ENCODE measurements around the gene GPR157. TPM values are rescaled to one million over a fixed set of nuclear protein-coding genes. Genes with fewer than 3 reads are reported as not detected.

GPR157 gene
- total RNA-seq, 4 donors from 2014 or later = 0.59 to 10.7 (median 2.2) TPM

DNA sequence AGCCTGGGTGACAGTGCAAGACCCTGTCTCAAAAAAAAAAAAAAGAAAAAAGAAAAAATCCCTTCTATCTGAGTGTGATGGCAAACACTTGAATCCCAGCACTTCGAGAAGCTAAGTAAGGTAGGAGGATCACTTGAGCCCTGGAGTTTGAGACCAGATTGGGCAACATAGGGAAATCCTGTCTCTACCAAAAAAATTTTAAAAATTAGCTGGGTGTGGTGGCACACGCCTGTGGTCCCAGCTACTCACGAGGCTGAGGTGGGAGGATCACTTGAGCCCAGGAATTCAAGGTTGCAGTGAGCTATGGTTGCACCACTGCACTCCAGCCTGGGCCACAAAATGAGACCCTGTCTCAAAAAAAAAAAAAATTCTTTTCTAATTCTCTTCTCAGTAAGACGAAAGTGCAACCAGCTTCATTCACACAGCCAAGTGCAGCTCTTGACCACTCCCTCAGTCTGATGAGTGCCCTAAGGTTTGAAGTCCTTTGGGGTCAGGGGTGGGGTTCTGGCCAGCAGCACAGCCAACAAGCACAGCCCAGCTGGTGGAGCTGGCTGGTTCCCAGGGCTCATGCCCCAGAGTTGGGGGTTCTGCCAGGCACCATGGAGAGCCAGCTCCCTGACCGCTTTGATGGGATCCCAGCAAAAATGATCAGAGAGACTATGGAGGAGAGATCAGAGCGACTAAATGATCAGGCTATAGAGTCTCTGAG is 67.5 kb downstream of the GPR157 start:
- H3K36me3 ChIP-seq = no peaks in the 10 kb centered on the region
- no peak overlapping the region for H3K27ac ChIP-seq
- intact Hi-C loops (cut with DNase I; ENCODE audit: low total_unique reads) = no loop called here
- H3K4me1 ChIP-seq = no peaks in the 10 kb centered on the region
- no peaks in the 10 kb centered on the region for H3K27me3 ChIP-seq
- no peak overlapping the region for H3K4me3 ChIP-seq
- no peak for DNase-seq
- TF ChIP-seq, protein P1, sequence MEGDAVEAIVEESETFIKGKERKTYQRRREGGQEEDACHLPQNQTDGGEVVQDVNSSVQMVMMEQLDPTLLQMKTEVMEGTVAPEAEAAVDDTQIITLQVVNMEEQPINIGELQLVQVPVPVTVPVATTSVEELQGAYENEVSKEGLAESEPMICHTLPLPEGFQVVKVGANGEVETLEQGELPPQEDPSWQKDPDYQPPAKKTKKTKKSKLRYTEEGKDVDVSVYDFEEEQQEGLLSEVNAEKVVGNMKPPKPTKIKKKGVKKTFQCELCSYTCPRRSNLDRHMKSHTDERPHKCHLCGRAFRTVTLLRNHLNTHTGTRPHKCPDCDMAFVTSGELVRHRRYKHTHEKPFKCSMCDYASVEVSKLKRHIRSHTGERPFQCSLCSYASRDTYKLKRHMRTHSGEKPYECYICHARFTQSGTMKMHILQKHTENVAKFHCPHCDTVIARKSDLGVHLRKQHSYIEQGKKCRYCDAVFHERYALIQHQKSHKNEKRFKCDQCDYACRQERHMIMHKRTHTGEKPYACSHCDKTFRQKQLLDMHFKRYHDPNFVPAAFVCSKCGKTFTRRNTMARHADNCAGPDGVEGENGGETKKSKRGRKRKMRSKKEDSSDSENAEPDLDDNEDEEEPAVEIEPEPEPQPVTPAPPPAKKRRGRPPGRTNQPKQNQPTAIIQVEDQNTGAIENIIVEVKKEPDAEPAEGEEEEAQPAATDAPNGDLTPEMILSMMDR (IDR thresholded peaks at IDR 0.05) = no peak
- no peak for TF ChIP-seq POLR2A (IDR thresholded peaks at IDR 0.05)
- H3K9me3 ChIP-seq = no peaks in the 10 kb centered on the region

DNA sequence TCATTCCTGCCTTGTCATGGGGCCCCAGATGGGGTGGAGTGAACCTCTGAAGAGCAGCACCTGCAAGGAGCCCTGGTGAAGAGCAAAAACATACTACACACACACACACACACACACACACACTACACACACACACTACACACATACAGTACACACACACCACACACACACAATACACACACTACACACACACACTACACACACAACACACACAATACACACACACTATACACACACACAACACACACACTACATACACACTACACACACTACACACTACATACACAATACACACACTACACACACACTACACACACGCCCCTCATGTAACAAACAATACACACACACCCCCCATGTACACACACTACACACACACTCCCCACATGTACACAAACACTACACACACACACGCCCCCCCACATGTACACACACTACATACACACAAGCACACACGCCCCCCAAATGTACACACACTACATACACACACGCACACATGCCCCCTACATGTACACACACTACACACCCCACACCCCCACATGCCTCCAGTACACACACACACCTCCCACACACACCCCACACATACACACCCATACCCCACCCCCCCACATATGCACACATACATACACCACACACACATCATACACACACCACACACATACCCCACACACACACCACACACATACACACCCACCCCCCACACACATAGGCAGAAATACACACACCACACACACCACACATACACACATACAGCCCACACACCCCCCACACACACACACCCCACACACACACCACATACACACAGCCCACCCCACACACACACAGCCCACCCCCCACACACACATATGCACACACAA is 68.8 kb downstream of the GPR157 start:
- Histone ChIP-seq H3K36me3 (no peaks in the 10 kb centered on the region), H3K27ac (no peak overlapping the region), H3K27me3 (no peaks in the 10 kb centered on the region), H3K4me1 (no peaks in the 10 kb centered on the region), H3K9me3 (no peaks in the 10 kb centered on the region), H3K4me3 (no peak overlapping the region)
- intact Hi-C loops (cut with DNase I; ENCODE audit: low total_unique reads) = no loop called here
- no peak for TF ChIP-seq POLR2A (IDR thresholded peaks at IDR 0.05)
- TF ChIP-seq, protein P1 (IDR thresholded peaks at IDR 0.05) = no peak
- DNase-seq = no peak

DNA sequence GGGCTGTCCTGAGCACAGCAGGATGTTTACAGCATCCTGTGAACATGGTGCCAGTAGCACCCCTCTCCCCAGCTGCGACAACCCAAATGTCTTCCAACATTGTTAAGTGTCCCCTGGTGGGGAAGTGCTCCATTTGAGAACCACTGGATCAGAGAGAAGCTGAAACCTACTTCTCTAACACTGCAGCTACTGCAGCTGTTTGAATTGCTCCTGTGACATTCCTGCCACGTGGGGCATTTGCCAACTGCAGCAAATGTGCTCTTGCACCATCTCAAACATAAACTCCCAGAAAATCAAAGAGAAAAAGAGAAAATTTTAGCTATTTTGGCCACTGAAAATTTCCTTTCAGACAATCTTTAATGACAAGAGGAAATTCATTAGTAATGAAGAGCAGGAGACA is 70.4 kb downstream of the GPR157 start:
- no peaks in the 10 kb centered on the region for H3K27me3 ChIP-seq
- H3K4me3 ChIP-seq = no peak overlapping the region
- H3K27ac ChIP-seq = no peak overlapping the region
- H3K9me3 ChIP-seq = no peaks in the 10 kb centered on the region
- DNase-seq = no peak
- H3K4me1 ChIP-seq = no peaks in the 10 kb centered on the region
- H3K36me3 ChIP-seq = no peaks in the 10 kb centered on the region
- intact Hi-C loops (cut with DNase I; ENCODE audit: low total_unique reads) = no loop called here
- no peak for TF ChIP-seq POLR2A (IDR thresholded peaks at IDR 0.05)
- TF ChIP-seq, protein P1 (IDR thresholded peaks at IDR 0.05) = peak in 1 of 4 experiments; percentile 18

DNA sequence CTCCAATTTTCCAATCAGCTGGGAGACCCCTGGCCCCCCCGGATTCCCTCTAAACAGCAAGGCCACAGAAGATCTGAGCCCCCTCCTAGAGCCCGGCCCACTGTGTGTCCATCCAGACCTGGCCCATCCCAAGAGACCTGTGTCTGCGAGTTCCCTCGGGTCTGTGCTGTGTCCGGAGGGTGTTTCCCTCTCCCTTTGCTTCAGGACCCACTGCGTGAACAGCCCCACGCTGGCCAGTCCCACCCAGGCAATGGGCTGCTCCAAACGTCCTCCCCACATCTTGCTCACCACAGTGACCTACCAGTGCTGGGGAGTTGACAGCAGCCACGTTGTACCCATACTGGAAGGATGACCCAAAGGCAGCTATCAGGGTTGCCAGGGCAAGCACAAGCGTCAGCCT is 71.1 kb downstream of the GPR157 start:
- no peaks in the 10 kb centered on the region for H3K27me3 ChIP-seq
- no peaks in the 10 kb centered on the region for H3K4me1 ChIP-seq
- intact Hi-C loops (cut with DNase I; ENCODE audit: low total_unique reads) = no loop called here
- DNase-seq = no peak
- no peak overlapping the region for H3K4me3 ChIP-seq
- H3K27ac ChIP-seq = no peak overlapping the region
- no peaks in the 10 kb centered on the region for H3K9me3 ChIP-seq
- no peaks in the 10 kb centered on the region for H3K36me3 ChIP-seq
- TF ChIP-seq POLR2A (IDR thresholded peaks at IDR 0.05) = no peak
- TF ChIP-seq, protein P1 (IDR thresholded peaks at IDR 0.05) = no peak

Measured in uterus (tissue), 4 donors.